GM23338 (cell line): Measurements from ENCODE around the gene MED27. TPM values are rescaled to one million over a fixed set of nuclear protein-coding genes. Genes with fewer than 3 reads are reported as not detected.

Experiments
- ATAC-seq: fragments of 200-7000 bp; cut with Tn5 transposase; 3 replicates; pipeline ENCODE4 v1.9.1; 2020
- DNase-seq: peaks from one replicate; pipeline ENCODE4 v3.0.0-alpha.2; 2015; ENCODE audit warnings: low spot score
- H2AFZ ChIP-seq: fragments of 200-600 bp; sonication (generic); 2 replicates; pipeline ENCODE4 v1.8.0; 2016; ENCODE audit warnings: antibody characterized with exemption, mild to moderate bottlenecking, moderate library complexity
- H3F3A ChIP-seq: fragments of 200-600 bp; sonication (generic); replicated peaks from 2 replicates; pipeline ENCODE4 v1.8.0; 2017; ENCODE audit warnings: antibody characterized with exemption, mixed run types, low read depth
- H3K27ac ChIP-seq: fragments of 200-600 bp; sonication (generic); 2 replicates; pipeline ENCODE4 v1.6.1; 2016; ENCODE audit warnings: low read depth
- H3K27me3 ChIP-seq: fragments of 200-600 bp; sonication (generic); 2 replicates; pipeline ENCODE4 v1.8.0; 2016; ENCODE audit warnings: mild to moderate bottlenecking, mixed run types, moderate library complexity; ENCODE audit not compliant: insufficient read depth
- H3K36me3 ChIP-seq: fragments of 200-600 bp; sonication (generic); 2 replicates; pipeline ENCODE4 v1.8.0; 2016; ENCODE audit warnings: mild to moderate bottlenecking; ENCODE audit not compliant: insufficient read depth
- H3K4me1 ChIP-seq: fragments of 200-600 bp; sonication (generic); 2 replicates; pipeline ENCODE4 v1.8.0; 2016; ENCODE audit warnings: mild to moderate bottlenecking, moderate library complexity; ENCODE audit not compliant: insufficient read depth
- H3K4me2 ChIP-seq: fragments of 200-600 bp; sonication (generic); 2 replicates; pipeline ENCODE4 v1.7.1; 2017; ENCODE audit warnings: mixed run types
- H3K4me3 ChIP-seq: fragments of 200-600 bp; sonication (generic); 2 replicates; pipeline ENCODE4 v1.6.1; 2016; ENCODE audit warnings: mixed run types
- H3K79me2 ChIP-seq: fragments of 200-600 bp; sonication (generic); replicated peaks from 2 replicates; pipeline ENCODE4 v1.8.0; 2017; ENCODE audit warnings: mild to moderate bottlenecking; ENCODE audit not compliant: insufficient read depth
- H3K9me2 ChIP-seq: fragments of 200-600 bp; sonication (generic); 2 replicates; pipeline ENCODE4 v1.8.0; 2017; ENCODE audit not compliant: insufficient read depth
- H4K20me1 ChIP-seq: fragments of 200-600 bp; sonication (generic); replicated peaks from 2 replicates; pipeline ENCODE4 v1.8.0; 2017; ENCODE audit warnings: mild to moderate bottlenecking; ENCODE audit not compliant: insufficient read depth
- H3K27ac Mint-ChIP-seq: 2 replicates; pipeline ENCODE4 v1.8.0; 2020; ENCODE audit warnings: inconsistent platforms, mild to moderate bottlenecking, moderate library complexity, mixed read lengths
- H3K27me3 Mint-ChIP-seq: 3 replicates; pipeline ENCODE4 v1.8.0; 2022; ENCODE audit warnings: low read depth, mild to moderate bottlenecking, moderate library complexity, mixed read lengths, inconsistent platforms; ENCODE audit not compliant: insufficient read depth, poor library complexity
- H3K36me3 Mint-ChIP-seq: 3 replicates; pipeline ENCODE4 v1.8.0; 2021; ENCODE audit warnings: low read depth, mild to moderate bottlenecking, inconsistent platforms, moderate library complexity, mixed read lengths
- H3K4me1 Mint-ChIP-seq: 3 replicates; pipeline ENCODE4 v1.8.0; 2020; ENCODE audit warnings: mild to moderate bottlenecking, inconsistent platforms, mixed read lengths
- H3K4me3 Mint-ChIP-seq: 3 replicates; pipeline ENCODE4 v1.8.0; 2021; ENCODE audit warnings: moderate library complexity, mild to moderate bottlenecking, inconsistent platforms, mixed read lengths
- H3K9me3 Mint-ChIP-seq: 3 replicates; pipeline ENCODE4 v1.8.0; 2020; ENCODE audit warnings: moderate library complexity, mild to moderate bottlenecking, inconsistent platforms, mixed read lengths
- CREB1 ChIP-seq: fragments of 250-450 bp; sonication (Bioruptor Pico); IDR thresholded peaks from 2 replicates; pipeline ENCODE4 v1.5.0; 2020; ENCODE audit warnings: low read depth, mild to moderate bottlenecking, moderate library complexity
- CTCF ChIP-seq, 2 experiments: fragments of 200-600 bp in 1 of 2; sonication (generic) in 1 of 2; conservative IDR thresholded peaks; 2 replicates each; pipeline versions ENCODE4 v1.5.1 to v1.6.1; 2016 to 2017; ENCODE audit warnings: antibody characterized with exemption in 2 of 2, low read depth in 2 of 2, mild to moderate bottlenecking in 2 of 2, moderate library complexity in 1 of 2
- ETS1 ChIP-seq: IDR thresholded peaks from 2 replicates; pipeline ENCODE4 v1.6.1; 2016; ENCODE audit warnings: antibody characterized with exemption
- JUNB ChIP-seq: IDR thresholded peaks from one replicate; pipeline ENCODE4 v1.6.1; 2016; ENCODE audit warnings: antibody characterized with exemption; ENCODE audit not compliant: unreplicated experiment
- NANOG ChIP-seq: IDR thresholded peaks from 2 replicates; pipeline ENCODE4 v1.6.1; 2016; ENCODE audit warnings: antibody characterized with exemption, borderline replicate concordance
- REST ChIP-seq: IDR thresholded peaks from one replicate; pipeline ENCODE4 v1.6.1; 2018; ENCODE audit warnings: antibody characterized with exemption; ENCODE audit not compliant: unreplicated experiment
- STAT1 ChIP-seq: IDR thresholded peaks from one replicate; pipeline ENCODE4 v1.6.1; 2016; ENCODE audit warnings: antibody characterized with exemption; ENCODE audit not compliant: unreplicated experiment
- ZNF331 ChIP-seq: fragments of 250-450 bp; sonication (Bioruptor Pico); IDR thresholded peaks from 2 replicates; pipeline ENCODE4 v1.5.0; 2020; ENCODE audit warnings: low read depth, mild to moderate bottlenecking, moderate library complexity
- polyA plus RNA-seq: library from polyadenylated mRNA; unstranded; fragments of >200 nt; fragmentation: Nextera tagmentation; extraction: Ambion mirVana; gene quantifications from 2 replicates; pipeline ENCODE4 v1.2.1, GENCODE V29; 2016
- total RNA-seq: library from RNA; depleted of rRNA; stranded (reverse); fragments of >200 nt; shearing (Covaris generic); gene quantifications from 2 replicates; pipeline ENCODE4 v1.2.3, GENCODE V29; 2014

MED27 gene
- total and polyA plus RNA-seq, 2 experiments from 2014 or later: 30.6 to 35.0 TPM

- no peak for TF ChIP-seq REST
- TF ChIP-seq STAT1: no peak
- no peak for TF ChIP-seq ZNF331 (CRISPR knock-in tag)
Measured at GRCh38 chr9:132056717-132057560, 22.7 kb downstream of the MED27 start (continued).

DNA sequence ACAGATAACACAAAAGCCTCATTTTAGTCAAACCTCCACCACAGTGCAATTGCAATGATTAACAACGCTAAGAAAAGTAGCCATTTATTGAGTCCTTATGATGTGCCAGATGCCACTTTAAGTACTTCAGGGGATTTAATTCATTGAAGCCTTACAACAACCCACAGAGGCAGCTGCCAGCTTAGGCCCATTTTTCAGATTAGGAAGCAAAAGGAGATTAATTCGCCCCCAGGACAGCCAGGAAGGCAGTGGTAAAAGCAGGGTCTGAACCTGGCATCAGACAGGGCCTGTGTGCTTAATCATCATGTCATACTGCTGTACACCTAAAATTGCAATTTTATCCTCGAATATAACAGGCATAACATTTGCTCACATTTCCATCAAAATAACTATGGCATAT lies 23.9 kb downstream of the MED27 start:
- Histone ChIP-seq H3K36me3 (no peaks in the 10 kb centered on the region; the same call in 1 of the 2 replicates), H3K4me3 (no peak overlapping the region), H4K20me1 (peaks cover 23% of the 10 kb centered on the region; the same call in 1 of the 2 replicates), H2AFZ (no peak overlapping the region), H3K4me1 (peaks cover 17% of the 10 kb centered on the region), H3F3A (no peaks in the 10 kb centered on the region), H3K27me3 (no peaks in the 10 kb centered on the region), H3K9me2 (no peaks in the 10 kb centered on the region), H3K4me2 (no peak overlapping the region), H3K79me2 (peaks cover 80% of the 10 kb centered on the region), H3K27ac (no peak overlapping the region)
- peaks cover 3% of the 10 kb centered on the region; the same call in 1 of the 3 replicates for H3K9me3 Mint-ChIP-seq
- no peak overlapping the region for H3K4me3 Mint-ChIP-seq
- no peak overlapping the region for H3K27ac Mint-ChIP-seq
- ATAC-seq (no peak), DNase-seq (no peak)
- H3K27me3 Mint-ChIP-seq: peaks cover 6% of the 10 kb centered on the region
- H3K36me3 Mint-ChIP-seq: peaks cover 12% of the 10 kb centered on the region
- H3K4me1 Mint-ChIP-seq: peaks cover 24% of the 10 kb centered on the region
- no peak for TF ChIP-seq ZNF331 (CRISPR knock-in tag)
- TF ChIP-seq JUNB: no peak
- no peak for TF ChIP-seq NANOG
- TF ChIP-seq CREB1 (CRISPR knock-in tag): no peak
- TF ChIP-seq ETS1: no peak
- no peak for TF ChIP-seq CTCF (conservative IDR thresholded peaks at IDR 0.05; ENCODE audit: low read depth in 2 of 2)
- no peak for TF ChIP-seq REST
